Activated CD8-positive, alpha-beta memory T cell treated with anti-CD3 and anti-CD28 coated beads, Interleukin-2, amount 50 U/mL, for 48 hours (primary cell): ENCODE measurements around the gene SAFB.

Source experiments
- DNase-seq: peaks from one replicate; pipeline ENCODE4 v3.0.0-alpha.2; 2020

The SAFB gene

DNA sequence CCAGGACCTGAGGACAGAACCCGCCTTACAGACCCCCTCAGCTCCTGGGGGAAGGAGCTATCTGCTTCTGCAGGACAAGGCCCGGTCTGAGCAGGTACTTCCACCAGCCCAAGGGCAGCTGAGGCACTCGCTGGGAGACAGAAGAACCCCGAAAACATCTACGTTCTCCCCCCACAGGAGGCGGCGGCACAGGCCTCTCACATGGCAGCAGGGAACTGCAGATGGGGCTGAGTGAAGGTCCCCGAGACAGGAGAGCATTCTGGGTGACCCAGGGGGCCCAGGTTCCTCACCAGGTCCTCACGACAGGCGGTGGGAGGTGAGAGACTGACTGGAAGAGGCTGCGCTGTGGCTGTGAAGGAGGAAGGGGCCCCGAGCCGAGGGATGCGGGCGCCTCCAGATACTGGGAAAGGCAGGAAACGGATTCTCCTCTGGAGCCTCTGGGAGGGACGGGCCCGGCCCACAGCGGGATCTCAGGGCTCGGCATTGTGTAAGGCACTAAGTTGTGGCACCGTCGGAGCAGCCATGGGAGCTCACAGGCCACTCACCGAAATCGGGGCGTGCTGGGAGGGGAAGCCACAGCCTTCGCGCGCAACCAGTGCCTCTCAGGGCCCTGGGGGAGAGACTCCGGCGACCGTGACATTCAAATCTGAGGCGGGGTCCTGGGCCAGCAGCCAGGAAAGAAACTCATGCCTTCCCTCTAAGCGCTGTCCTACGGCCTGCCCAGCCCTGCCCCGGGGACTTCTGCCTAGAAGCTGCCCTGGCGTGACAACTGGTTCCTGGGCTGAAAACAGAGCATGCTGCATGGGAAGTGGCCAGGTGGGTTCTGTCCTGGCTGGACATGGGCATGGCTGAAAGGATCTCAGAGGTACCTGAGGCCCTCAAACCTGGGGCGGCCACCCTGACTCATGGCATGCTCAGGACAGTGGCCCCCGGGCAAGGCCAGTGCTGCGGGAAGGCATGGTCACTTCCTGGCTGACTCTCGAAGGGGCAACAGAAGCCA, 81.2 kb downstream of the SAFB start:
- DNase-seq = no peak

DNA sequence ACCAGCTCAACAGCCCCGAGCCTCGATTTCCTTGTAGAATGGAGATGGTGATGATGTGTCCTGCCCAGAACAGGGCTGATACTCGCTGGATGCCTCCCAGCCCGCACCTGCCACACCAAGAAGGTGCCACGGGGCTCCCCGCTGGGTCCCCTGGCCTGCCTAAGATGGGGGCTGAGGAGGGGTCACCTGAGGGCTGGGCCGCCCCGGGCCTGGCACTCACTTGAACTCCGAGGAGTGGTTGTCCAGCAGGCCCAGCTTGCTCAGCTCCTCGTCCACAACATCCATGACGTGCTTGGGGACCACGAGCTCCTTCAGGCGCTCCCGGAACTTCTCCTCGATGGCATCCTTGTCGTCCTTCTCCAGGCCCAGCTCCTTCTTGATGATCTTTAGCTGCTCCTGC, 82.7 kb downstream of the SAFB start:
- DNase-seq = no peak

DNA sequence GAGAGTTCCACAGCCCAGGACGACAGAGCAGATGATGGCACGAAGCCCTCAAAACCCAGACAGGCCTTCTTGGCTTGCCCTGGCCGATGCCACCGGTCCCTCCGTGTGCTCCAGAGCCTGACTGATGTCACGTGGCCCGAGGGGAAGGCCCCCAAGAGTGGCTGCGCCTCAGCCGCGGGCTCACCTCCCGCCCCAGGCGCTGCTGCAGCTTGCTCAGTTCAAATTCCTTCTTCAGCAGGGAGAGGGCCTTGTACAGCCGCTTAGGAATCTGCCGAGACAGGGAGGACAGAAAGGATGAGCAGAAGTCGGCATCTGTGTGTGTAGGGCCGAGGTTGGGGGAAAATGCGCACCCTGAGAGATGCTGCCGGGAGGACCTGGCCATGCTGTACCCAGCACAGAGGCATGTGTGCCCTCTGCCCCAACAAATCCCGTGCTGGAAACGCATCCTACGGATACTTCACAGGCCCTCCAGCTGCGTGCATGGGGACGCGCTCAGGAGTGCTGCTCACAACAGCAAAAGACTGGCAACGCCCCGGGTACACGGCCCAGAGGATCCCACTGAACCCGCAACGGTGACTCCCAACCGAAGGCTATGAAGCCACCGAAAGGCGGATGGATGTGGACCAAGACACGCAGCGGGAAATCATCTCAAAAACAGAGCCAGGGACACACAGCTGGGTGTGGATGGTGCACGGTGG, 84.1 kb downstream of the SAFB start:
- no peak for DNase-seq

DNA sequence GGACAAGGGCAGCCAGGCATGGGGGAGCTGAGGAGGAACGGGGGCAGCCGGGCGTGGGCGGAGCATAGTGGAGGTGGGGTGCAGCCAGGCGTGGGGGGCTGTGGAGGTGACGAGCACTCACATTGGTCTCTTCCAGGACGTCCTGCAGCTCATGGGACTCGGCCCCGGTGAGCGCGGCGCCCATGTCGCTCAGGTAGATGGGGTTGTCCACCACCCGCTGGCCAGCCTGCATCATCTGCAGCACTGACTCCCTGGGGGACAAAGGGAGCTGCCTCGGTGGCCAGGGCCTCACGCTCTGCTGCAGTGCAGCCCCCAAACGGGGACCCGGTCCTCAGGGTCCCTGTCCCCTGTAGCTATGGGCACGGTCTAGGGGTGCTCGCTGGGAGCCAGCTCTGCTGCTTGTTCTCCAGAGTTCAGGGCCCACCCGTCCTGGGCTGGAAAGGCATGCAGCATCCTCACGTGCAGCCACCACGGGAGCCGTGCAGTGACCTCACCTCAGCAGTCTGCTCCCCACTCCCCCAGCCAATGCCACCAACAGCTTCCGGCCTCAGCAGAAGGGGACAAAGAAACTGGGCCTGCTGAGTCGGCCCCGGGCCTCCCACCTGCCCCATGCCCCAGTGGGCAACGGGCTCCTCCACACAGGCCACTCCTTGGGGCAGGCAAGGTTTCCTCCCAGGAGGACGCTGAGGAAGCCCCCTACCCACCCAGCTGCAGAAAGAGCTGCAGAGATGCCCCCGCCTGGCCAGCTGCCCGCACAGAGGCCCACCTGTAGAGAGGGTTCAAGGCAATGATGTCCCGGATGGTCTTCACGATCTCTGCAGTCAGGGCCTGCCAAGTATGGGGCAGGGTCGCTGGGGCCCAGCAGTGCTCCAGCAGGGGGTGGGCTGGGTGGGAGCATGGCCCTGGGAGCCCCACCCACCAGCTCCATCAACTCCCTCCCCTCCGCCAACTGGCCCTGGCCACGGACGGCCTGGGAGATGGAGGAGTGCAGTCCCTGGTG, 85.0 kb downstream of the SAFB start:
- DNase-seq = no peak

DNA sequence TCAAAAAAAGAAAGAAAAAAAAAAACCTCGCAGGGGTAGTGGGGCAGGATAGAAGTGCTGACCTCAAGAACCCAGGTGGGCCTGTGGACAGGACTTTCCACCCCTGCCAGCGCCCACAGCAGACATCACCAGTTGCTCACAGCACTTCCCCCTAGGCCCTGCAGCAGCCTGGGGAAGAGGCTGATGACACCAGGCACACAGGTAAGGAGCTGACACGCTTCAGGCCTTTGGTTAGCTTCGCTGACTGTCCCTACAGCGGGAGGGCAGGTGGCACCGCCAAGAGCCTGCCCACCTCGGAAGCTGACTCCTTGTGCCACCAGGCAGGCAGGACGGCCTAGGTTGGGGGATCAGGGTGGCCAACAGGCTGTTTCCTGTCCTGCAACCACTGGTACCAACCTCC, 88.1 kb downstream of the SAFB start:
- DNase-seq = no peak

DNA sequence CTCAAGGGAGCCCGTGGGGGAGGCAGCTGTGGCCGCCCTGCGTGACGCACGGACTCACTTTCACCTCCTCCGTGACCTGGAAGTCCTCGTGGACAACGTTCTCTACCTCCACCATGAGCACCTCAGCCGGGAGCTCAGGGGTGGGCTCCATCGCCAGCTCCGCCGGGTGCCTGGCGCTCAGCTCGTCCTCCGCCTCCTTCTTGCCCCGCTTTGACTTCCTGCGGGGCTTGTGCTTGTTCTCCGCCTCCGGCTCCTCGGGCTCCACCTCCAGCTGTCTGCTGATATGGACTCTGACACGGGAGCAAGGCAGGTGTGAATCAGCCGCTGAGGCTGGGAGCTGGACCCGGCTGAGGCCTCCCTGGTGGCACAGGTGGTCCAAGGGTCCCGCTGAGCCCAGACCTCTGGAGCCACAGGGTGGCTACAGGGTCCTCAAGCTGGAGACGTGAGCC, 88.9 kb downstream of the SAFB start:
- no peak for DNase-seq

DNA sequence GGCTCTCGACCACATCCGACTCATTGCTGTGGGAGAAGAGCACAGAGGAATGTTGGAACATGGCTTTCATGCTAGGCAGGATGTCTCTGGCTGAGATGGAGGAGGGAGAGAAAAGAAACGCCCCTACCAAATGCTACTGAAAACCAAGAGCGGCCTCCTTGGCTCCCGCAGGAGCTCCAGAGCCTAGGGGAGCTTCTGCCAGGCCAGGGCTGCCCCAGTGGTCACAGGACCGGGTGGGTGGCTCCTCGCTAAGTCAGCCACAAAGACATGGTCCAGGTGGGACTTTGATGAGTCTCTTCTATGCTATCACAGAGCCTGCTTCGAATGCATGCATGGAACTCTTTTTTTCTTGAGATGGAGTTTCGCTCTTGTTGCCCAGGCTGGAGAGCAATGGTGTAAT, 90.3 kb downstream of the SAFB start:
- DNase-seq = no peak

GRCh38 chr19:5714816-5715215, 91.9 kb downstream of the SAFB start:
- DNase-seq = no peak

- DNase-seq = no peak
These were observed 94.5 kb downstream of the SAFB start for GRCh38 chr19:5717215-5717935.
